HG02943 (cell line): Measurements from ENCODE around the gene CEP128.
A peak's percentile ranks its signal among the peaks of the same experiment; 100 is the strongest.

ENCODE experiments used
- ATAC-seq: cut with Tn5 transposase; IDR thresholded peaks from one replicate; pipeline ENCODE4 v1.9.1; 2021; ENCODE audit warnings: mild to moderate bottlenecking, low read depth, moderate library complexity; ENCODE audit not compliant: unreplicated experiment

CEP128 gene

DNA sequence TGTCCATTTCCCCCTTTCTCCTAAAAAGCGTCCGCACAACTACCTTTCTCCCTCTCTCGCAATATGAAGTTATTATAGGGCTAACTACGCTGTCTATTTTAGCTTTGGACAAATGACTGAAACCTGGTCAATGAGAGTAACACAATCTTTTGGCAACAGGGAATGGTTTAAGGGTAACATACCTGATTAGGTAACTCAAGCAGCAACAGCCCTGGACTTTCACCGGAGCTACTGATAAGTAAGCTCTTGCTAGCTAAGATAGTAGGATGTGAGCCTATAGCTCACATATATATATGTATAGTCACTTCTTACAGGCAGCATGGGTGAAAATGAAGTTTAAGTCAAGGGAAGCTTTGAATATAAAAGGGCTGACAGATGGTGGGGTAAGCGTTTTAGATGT is 313.0 kb downstream of the CEP128 start:
- ATAC-seq, result no peak

DNA sequence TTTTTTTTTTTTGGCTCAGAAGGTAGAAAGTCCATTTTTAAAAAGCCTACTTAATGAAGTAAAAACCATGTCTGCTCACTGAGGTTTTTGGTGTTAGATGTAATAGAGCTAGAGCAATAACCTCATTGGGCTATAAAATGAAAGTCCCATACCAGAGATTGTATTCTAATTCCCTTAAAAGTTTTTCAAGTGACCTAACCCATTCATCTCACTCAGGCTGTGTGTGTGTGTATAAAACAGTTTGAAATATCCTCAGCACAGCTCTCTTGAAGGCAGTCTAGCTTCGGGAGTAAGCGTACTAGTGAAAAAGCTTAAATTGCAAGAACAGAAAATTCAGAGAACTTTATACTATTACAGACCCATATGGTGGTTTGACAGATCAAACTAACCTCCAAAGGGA is 313.8 kb downstream of the CEP128 start:
- ATAC-seq, result no peak

DNA sequence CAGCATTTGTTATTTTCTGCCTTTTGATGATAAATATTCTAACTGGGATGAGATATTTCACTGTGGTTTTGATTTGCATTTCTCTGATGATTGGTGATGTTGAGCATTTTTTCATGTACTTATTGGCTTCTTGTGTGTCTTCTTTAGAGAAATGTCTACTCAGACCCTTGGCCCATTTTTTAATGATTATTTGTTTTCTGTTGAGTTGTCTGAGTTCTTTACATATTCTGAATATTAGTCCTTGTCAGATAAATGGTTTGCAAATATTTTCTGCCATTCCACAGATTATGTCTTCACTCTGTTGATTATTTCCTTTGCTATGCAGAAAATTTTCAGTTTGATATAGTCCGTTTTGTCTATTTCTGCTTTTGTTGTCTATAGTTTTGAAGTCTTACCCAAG is 317.0 kb downstream of the CEP128 start:
- ATAC-seq, result no peak

DNA sequence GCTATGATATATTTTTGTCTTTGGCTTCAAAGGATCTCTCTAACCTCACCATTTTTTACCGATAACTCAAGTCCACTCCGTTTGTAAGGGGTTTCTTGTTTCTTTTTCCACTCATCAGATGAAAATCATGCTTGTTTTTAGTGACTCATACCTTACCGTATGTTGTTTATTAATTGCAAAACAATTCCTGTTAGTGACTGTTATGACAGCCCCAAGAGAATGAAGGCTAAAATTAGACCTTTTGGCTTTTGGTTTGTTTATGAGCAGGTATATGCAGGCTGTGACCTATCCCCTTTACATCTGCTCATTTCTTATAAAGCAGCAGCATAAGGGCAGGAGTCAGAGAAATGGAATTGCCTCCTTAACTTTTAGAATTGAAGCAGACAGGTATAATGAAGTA is 319.8 kb downstream of the CEP128 start:
- ATAC-seq, result no peak

DNA sequence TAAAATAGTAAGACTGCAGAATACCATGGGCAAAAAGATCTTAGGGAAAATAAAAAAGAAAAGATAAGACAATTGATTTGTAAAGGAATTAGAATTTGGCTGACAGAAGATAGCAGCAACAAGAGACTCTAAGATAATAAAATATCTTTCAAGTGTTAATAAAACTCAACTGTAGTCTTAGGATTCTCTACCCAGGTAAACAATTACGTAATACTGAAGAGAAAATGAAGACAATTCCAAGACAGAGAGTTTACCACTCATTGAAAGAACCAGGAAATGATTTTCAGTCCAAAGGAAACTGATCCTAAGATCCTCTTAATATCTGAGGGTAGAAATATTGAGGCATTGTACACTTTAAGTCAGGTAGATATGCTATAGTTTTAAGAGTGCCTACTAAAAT is 321.1 kb downstream of the CEP128 start:
- ATAC-seq, result no peak

DNA sequence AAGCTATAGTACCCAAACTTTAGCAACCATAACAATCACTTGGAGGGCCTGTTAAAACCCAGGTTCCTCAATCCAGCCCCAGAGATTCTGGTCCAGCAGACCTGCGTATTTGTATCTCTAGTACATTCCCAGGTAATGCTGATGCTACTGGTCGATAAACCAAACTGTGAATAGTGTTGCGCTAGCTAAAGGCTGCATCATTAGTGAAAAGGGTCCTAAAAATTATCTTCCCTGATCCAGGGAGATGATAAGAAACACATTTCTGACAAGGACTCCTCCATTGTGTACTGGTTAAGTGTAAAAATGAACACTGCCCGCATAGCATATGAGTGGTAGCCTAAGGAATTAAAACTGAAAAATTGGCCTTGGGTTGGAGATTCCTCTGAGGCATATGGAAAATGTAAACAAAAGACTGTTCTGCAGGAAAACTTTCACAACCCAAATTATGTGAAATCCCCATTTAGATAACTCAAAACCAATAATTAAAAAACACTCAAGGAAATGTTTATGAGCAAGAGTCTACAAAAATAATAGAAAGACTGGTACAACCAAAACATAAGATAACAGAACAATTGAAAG is 322.7 kb downstream of the CEP128 start:
- ATAC-seq, result no peak

DNA sequence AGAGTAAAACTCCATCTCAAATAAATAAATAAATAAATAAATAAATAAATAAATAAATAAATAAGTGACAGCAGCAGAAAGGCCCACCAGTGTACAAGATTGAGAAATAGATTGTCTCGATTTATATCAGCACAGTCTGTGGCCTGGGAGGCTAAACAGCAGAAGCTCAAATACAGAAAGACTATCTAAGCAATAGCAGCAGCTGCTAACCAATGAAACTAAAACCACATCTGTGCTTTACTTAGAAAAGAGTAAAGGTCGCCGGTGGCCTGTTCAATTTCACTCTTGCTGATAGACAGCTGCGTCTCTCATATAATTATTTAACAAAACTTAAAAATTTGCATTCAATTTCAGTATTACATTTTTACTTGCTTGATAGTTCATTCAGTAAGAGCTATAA is 325.7 kb downstream of the CEP128 start:
- ATAC-seq, result peak; percentile 98

DNA sequence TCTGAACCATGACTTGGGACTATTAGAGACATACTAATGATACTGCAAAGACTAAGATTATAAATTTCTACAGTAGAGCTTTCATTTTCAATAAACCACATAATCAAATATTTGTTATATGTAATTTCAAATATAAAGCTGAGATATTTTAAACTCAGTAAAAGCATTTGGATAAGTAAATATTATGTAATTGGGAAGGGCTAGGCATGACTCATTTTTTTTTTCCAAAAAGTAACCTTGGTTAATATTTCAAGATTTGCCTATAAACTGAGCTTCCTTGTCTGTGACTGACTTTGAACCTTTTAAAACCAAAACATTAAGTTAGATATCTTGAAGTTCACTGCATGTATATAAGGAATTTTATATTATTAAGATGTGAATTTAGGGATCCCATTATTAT is 332.5 kb downstream of the CEP128 start:
- ATAC-seq, result no peak

DNA sequence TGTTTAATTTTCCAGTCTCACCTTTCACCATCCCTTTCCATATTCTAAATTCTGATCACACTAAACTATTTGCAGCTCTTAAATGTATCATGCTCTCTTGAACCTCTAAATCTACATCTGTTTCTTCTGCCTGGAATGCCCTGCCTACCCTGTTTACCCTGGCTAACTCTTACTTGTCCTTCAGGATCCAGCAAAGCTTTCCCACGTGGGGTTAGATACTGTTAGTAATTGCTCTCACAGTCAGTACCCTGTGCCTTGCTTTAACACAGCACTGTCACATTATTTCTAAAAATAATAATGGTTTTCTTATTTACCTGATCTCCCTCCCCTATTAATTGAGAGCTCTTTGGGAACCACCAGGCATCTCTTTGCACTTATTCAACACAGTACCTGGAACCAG is 333.0 kb downstream of the CEP128 start:
- no peak for ATAC-seq

DNA sequence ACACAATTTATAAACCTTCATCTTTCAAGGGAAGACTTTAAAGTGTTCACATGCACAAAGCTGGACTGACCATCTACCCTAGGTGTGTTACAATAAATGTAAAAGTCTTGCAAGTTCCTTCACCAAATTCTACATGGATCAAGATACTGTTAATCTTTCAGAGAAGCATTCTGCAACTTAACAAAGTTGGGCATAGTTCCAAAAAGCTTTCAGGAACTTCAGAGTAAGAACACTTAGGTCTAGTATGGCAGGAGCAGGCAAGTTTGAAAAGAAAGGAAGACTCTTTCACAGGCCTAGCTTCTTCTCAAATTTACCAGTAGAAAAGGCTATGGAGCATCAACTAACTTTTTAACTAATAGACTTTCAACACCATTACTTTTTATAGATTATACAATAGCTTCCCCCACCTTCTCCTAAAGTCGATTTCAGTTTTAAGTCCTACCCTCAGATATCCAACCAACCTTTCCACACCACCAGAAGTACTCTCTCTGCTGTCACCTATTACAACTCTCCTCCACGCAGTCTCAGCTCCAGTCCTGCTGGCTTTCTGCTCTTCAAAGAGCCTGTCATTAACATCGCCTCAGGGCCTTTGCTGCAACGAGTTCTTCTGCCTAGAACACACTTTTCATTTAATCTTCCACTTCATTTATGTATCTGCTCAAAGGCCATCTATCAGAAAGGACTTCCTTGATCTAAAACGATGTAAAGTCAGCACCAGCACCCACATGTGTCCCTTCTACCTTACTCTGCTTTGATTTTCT is 333.9 kb downstream of the CEP128 start:
- ATAC-seq, result no peak

DNA sequence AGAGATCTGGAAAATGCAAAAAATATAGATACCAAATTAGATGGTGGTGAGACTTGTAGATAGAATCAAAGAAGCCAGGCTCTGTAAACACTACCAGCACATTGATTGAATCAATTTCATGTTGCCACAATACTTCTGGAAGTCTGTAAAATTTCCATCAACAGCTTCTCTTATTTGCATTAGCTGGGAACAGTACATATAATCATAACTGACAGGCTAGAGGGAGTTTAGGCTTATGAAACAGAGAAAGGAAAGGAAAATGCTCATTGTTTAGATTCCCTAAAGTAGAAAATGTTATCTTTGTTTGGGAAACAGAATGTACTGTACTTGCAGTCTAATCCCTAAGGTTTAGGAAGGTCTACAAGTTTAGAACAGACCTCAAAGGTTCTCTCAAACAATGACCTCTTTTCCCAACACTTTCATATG is 335.2 kb downstream of the CEP128 start:
- no peak for ATAC-seq

DNA sequence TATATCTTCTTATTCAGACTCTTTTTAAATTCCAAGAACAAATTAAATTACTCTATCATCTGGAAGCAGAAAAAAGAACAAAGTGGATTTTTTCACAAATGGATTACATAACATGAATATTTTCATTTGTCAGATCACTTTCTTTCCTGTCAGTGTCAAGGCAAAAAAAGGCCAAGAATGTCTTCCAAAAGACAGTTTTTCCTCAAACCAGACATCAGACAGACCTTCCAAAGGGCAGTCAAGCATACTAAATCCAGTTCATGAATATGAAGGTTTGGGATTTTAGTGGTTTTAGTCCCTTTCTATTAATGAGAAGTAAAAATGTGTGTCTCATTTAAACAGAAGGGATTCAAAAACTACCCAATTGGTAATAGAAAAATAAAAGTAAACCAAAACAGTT is 336.0 kb downstream of the CEP128 start:
- ATAC-seq, result no peak

DNA sequence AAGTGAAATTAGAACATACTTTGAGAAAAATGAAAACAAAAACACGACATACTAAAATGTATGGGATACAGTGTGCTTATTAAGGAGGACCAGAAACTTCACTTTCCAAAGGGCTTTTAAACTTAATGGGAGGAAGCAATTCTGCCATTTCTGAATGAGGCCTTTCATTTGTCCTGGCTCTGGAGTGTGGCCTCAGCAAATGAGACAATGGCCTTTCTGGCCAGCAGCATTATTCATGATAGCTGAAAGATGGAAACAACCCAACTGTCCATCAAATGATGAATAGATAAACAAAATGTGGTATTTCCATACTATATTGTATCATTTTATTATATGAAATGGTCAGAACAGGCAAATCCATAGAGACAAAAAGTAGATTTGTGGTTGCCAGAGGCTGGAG is 338.6 kb downstream of the CEP128 start:
- ATAC-seq, result no peak

DNA sequence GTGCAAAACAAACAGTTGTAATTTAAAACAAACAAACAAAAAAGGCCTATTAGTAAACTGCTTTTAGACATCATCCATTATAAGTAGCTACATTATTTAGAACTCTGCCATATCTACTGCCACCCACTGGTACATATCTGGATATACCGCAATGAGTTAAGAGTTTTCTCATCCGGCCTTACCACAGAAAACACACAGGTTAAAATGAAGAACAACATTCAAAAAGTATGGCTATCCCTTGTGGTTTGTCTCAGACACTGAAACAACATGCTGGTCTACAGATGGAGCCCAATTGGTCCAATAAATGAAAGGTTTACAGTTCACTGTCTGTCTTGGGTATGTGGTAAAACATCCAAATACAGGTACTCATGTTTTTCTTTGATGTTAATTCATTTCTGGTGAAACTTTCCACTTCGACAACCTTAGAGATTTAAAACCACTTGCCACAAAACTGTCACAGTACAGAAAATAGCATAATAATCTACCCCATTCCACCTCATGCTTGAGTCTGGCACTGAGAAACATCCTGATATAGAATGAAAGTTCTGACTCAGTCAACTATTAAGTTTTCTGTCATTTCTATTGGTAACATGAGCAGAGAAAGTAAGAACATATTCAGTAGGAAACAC is 354.3 kb downstream of the CEP128 start:
- peak; percentile 93 for ATAC-seq

DNA sequence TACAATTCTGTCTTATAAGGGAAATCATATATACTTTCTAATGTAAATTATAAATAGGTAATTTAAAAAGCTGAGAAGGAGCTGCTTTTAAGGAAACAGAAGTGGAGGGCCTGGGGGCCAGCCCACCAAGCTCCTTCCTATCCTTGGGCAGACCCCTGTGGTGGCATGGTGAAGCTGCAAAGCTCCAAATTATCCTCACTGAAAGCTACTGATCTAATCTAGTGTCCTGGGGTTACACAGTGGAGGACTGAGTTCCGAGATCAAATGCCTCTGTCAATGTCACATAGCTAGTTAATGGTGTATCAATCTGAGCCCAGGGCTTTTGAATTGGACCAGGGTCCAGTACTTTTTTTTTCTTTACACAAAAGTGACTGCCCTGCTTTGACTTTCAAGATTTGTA is 355.4 kb downstream of the CEP128 start:
- ATAC-seq, result no peak

DNA sequence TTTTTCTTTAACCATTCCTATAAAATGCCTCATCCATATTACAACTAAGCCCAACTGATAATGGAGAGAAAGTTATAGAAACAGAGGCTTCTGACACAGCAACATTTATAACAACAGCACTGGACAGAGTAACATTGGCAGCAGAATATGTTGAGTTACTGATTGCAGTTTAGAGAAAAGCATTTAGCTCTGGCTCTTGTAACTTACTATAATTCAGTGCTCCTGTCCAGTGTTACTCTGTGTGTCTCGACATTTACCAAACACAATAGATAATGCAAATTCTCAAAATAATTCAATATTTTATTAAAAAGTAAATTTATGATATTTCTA is 356.1 kb downstream of the CEP128 start:
- ATAC-seq, result no peak

DNA sequence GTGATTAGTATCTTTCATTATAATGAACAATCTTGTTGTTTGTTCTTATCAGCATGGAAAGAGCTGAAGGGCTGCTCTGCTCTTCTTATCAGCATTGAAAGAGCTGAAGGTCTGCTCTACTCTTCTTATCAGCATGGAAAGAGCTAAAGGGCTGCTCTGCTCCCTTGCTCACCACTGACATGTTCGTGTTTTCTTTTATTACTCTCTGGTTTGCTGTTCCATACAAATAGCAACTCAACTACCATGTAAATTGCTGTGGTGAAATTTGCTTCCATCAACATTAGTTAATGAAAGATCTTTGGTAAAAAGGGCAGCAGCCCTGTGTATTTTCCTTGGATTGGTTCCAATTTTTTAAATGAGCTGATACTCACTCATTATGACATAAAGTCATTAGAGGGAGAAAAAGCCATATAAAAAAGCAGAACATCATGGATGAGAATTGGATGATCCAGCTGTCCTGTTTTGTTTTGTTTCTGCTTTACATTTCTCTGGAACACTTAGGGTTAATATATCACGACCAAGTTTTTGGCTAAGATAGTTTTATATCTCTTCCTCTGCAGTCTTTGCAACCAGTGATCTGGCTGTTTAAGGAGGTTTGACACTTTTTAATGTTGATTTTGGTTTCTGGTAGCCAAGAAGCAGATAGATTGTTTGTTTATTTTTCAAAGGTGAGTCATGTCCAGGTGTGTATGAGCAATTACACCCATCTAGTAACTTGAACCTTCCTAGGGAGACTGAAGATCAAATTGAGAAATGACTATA is 356.6 kb downstream of the CEP128 start:
- ATAC-seq, result no peak

DNA sequence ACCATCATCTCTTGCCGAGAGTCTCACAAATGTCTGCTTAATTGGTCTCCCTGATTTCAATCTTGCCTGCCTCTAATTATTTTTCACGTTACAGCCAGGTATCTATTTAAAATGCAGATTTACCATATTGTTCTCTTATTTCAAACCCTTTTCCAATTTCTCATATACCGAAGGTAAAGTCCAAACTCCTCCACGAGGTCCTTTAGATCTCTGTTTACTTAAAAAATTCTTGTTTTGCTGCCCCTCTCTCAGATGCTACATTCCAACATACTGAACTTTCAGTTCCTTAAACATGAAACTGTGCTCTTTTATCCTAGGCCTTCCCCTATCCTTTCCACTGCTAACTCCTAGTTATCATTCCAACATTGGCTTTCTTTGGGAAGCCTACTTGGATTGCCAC is 363.9 kb downstream of the CEP128 start:
- no peak for ATAC-seq

DNA sequence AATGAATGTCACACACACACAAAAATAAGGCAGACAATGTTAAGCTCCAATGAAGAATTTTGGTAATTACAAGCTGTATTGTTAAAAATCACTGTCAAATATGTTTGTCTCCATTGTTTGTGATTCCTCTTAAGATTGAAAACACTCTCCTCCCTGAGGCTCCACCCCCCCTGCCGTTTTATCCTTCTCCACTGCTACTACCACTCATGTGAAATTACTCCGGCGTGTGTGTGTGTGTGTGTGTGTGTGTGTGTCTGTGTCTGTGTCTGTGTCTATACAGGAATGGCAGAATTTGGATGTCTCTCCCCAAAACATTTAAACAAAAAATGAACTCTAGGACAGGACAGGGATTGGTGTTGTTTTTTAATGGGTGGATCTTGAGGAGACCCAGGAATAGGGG is 365.1 kb downstream of the CEP128 start:
- no peak for ATAC-seq

DNA sequence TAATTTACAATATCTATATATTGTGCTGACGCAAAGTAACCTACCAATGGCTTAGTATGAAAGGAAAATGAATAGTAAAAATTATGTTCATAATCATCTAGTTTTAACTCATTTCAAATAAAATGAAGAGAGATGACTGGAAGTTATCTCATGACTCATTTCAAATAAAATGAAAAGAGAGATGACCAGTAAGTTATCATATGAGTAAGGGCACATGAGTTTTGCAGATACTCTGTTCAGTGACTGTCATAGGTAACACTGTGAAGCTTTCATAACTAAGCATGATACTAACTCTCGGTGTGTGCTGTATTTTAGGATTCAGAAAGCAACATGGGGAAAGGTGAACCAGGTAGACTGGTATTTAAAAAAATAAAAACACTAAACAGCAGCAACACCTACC is 365.8 kb downstream of the CEP128 start:
- no peak for ATAC-seq

DNA sequence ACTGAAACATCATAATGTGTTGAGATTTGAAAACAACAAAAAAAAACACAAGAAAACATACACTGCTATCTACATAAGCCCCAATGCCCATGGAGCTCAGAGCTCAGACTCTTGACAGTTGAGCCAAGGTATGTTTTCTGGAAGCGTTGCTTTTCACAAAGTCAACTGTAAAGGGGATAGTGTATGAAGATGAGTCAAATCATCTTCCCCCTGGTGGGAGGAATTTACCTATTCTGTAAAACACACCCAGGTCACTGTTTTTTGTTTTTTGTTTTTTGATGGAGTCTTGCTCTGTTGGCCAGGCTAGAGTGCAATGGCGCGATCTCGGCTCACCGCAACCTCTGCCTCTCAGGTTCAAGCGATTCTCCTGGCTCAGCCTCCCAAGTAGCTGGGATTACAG is 368.9 kb downstream of the CEP128 start:
- no peak for ATAC-seq

DNA sequence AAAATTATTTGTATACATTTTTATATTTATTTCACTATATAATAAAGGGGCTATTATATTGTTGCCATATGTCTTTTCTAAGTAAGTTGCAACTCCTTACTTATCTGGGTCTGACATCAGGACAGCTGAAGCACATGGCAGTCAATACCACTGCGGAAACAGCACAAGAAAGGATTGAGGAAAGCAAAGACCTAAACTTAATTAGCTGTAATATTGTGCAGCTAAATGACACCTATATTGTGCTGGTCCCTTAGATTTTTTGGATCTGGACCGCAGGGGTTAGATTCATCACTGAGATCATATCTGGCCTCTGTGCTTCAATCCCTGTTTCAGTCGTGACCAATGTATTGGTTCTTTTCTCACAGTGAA is 370.6 kb downstream of the CEP128 start:
- no peak for ATAC-seq
